HL-60 (cell line): Measurements from ENCODE around the gene LMAN2.

Source experiments
- CTCF ChIP-seq: IDR thresholded peaks from one replicate; pipeline ENCODE4 v1.5.1; 2011; ENCODE audit warnings: low read length, control low read depth, inconsistent platforms; ENCODE audit not compliant: insufficient read depth
- GABPA ChIP-seq: IDR thresholded peaks from 2 replicates; pipeline ENCODE4 v1.6.1; 2012; ENCODE audit warnings: low read depth
- POLR2AphosphoS5 ChIP-seq: IDR thresholded peaks from 2 replicates; pipeline ENCODE4 v1.6.1; 2012; ENCODE audit warnings: low read depth
- TF ChIP-seq, protein P1 (sequence below): IDR thresholded peaks from 2 replicates; pipeline ENCODE4 v1.6.1; 2012; ENCODE audit warnings: low read depth; ENCODE audit not compliant: insufficient replicate concordance

GRCh38 chr5:177320879-177321278 lies 30.6 kb downstream of the LMAN2 start:
- TF ChIP-seq CTCF (no peak), POLR2AphosphoS5 (no peak; the same call in 1 of the 2 replicates), GABPA (no peak)
- TF ChIP-seq, protein P1, sequence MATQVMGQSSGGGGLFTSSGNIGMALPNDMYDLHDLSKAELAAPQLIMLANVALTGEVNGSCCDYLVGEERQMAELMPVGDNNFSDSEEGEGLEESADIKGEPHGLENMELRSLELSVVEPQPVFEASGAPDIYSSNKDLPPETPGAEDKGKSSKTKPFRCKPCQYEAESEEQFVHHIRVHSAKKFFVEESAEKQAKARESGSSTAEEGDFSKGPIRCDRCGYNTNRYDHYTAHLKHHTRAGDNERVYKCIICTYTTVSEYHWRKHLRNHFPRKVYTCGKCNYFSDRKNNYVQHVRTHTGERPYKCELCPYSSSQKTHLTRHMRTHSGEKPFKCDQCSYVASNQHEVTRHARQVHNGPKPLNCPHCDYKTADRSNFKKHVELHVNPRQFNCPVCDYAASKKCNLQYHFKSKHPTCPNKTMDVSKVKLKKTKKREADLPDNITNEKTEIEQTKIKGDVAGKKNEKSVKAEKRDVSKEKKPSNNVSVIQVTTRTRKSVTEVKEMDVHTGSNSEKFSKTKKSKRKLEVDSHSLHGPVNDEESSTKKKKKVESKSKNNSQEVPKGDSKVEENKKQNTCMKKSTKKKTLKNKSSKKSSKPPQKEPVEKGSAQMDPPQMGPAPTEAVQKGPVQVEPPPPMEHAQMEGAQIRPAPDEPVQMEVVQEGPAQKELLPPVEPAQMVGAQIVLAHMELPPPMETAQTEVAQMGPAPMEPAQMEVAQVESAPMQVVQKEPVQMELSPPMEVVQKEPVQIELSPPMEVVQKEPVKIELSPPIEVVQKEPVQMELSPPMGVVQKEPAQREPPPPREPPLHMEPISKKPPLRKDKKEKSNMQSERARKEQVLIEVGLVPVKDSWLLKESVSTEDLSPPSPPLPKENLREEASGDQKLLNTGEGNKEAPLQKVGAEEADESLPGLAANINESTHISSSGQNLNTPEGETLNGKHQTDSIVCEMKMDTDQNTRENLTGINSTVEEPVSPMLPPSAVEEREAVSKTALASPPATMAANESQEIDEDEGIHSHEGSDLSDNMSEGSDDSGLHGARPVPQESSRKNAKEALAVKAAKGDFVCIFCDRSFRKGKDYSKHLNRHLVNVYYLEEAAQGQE: no peak
